Cardiac muscle cell (in vitro differentiated cells and primary cell): ENCODE measurements around the gene CNTN5. TPM values are rescaled to one million over a fixed set of nuclear protein-coding genes. Genes with fewer than 3 reads are reported as not detected.
A peak's percentile ranks its signal among the peaks of the same experiment; 100 is the strongest.

Source experiments
- DNase-seq, 2 donors: peaks; one replicate each; pipeline versions ENCODE4 v3.0.0 to v3.0.0-alpha.2; 2010 to 2017; ENCODE audit warnings: low read depth in 1 of 2, low spot score in 1 of 2
- H3K27ac ChIP-seq: fragments of 200-600 bp; sonication (generic); 2 replicates; pipeline ENCODE4 v1.5.1; 2016
- H3K27me3 ChIP-seq: fragments of 200-600 bp; sonication (generic); 2 replicates; pipeline ENCODE4 v1.6.0; 2016; ENCODE audit warnings: control low read depth
- H3K36me3 ChIP-seq: fragments of 200-600 bp; sonication (generic); 2 replicates; pipeline ENCODE4 v1.5.1; 2016; ENCODE audit warnings: control low read depth
- H3K4me1 ChIP-seq: fragments of 200-600 bp; sonication (generic); 2 replicates; pipeline ENCODE4 v1.8.1; 2017; ENCODE audit warnings: low read depth, mild to moderate bottlenecking, mixed run types
- H3K4me3 ChIP-seq: fragments of 200-600 bp; sonication (generic); 2 replicates; pipeline ENCODE4 v1.5.1; 2016; ENCODE audit warnings: mild to moderate bottlenecking
- H3K9me3 ChIP-seq: fragments of 200-600 bp; sonication (generic); 2 replicates; pipeline ENCODE4 v1.5.1; 2017; ENCODE audit warnings: low read depth, mild to moderate bottlenecking, control low read depth
- polyA plus RNA-seq: library from polyadenylated mRNA; unstranded; fragments of >200 nt; fragmentation: Nextera tagmentation; extraction: Ambion mirVana; gene quantifications from 2 replicates; pipeline ENCODE4 v1.2.1, GENCODE V29; 2016
- total RNA-seq: library from RNA; depleted of rRNA; stranded (reverse); fragments of >200 nt; gene quantifications from 2 replicates; pipeline ENCODE4 v1.2.3, GENCODE V29; 2016
- TF ChIP-seq, protein P1 (sequence below): IDR thresholded peaks from 2 replicates; pipeline ENCODE4 v1.5.1; 2012; ENCODE audit warnings: low read depth, mild to moderate bottlenecking, low read length

CNTN5 gene
- total and polyA plus RNA-seq, 2 experiments from 2014 or later: 30.0 to 41.3 TPM

DNA sequence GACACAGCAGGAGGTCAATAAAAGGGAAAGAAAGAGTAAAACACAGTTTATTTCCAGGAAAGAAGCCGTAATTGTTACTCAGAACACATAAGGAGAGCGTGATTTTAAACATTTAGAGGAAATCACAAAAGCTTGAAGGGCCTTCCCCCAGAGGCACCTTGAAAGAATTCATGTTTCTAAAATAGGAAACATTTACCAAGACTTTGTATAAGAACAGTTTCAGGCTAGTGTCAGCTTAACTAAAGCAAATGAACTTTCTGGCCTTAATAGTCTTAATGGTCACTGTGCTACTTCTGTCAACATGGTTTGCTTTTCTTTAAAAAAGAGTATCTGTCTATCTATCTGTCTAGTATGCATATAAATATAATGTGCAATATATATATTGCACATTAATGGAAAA, 208.8 kb downstream of the CNTN5 start:
- H3K27ac ChIP-seq: no peak overlapping the region
- no peaks in the 10 kb centered on the region for H3K9me3 ChIP-seq

DNA sequence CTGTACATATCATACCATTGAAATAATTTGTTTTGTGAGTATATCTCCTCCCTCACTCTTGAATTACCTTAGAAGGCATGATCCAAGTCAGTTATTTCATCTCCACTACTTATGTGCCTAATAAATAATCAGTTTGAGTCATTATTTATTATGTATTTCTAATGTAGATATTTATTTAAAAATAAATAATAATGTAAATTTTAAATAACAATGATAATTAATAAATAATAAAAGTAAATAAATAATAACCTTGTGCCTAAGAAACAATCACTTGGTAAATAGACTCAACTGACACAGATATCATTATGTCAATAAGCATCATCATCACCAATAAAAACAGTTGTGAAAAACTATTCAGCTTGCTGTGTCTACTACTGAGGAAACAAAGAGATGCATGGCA, 213.8 kb downstream of the CNTN5 start:
- Histone ChIP-seq H3K36me3 (no peaks in the 10 kb centered on the region), H3K4me1 (peaks cover 5% of the 10 kb centered on the region), H3K27me3 (no peaks in the 10 kb centered on the region), H3K9me3 (no peaks in the 10 kb centered on the region), H3K27ac (no peak overlapping the region), H3K4me3 (no peak overlapping the region)
- TF ChIP-seq, protein P1, sequence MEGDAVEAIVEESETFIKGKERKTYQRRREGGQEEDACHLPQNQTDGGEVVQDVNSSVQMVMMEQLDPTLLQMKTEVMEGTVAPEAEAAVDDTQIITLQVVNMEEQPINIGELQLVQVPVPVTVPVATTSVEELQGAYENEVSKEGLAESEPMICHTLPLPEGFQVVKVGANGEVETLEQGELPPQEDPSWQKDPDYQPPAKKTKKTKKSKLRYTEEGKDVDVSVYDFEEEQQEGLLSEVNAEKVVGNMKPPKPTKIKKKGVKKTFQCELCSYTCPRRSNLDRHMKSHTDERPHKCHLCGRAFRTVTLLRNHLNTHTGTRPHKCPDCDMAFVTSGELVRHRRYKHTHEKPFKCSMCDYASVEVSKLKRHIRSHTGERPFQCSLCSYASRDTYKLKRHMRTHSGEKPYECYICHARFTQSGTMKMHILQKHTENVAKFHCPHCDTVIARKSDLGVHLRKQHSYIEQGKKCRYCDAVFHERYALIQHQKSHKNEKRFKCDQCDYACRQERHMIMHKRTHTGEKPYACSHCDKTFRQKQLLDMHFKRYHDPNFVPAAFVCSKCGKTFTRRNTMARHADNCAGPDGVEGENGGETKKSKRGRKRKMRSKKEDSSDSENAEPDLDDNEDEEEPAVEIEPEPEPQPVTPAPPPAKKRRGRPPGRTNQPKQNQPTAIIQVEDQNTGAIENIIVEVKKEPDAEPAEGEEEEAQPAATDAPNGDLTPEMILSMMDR: no peak
- no peak for DNase-seq

More for the DNA sequence above, 208.8 kb downstream of the CNTN5 start:
- TF ChIP-seq, protein P1: no peak
- DNase-seq: no peak
- H3K4me3 ChIP-seq: no peak overlapping the region
- peaks cover 11% of the 10 kb centered on the region for H3K4me1 ChIP-seq
- no peaks in the 10 kb centered on the region for H3K36me3 ChIP-seq
- H3K27me3 ChIP-seq: no peaks in the 10 kb centered on the region

DNA sequence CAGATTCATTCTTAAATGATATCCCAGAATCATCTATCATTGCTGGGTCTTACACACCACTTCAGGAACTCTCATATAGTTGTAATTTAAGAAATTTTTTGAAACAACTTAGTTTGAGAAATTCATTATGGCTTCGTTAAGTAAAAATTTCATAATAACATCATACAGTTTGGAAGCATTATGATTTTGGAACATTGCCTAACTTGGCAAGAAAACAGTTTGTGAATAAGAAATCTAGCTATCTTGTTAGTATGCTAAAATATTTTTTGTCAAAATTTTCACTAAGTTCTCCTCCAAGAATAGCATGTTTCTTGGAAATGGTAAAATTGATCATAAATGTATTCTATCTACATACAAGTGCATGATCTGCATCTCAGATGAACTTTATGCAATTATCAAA, 217.7 kb downstream of the CNTN5 start:
- Histone ChIP-seq H3K27me3 (no peaks in the 10 kb centered on the region), H3K9me3 (no peaks in the 10 kb centered on the region), H3K4me3 (no peak overlapping the region), H3K4me1 (no peaks in the 10 kb centered on the region), H3K27ac (no peak overlapping the region), H3K36me3 (no peaks in the 10 kb centered on the region)
- TF ChIP-seq, protein P1: no peak
- peak in 1 of 2 donors; percentile 0 for DNase-seq

DNA sequence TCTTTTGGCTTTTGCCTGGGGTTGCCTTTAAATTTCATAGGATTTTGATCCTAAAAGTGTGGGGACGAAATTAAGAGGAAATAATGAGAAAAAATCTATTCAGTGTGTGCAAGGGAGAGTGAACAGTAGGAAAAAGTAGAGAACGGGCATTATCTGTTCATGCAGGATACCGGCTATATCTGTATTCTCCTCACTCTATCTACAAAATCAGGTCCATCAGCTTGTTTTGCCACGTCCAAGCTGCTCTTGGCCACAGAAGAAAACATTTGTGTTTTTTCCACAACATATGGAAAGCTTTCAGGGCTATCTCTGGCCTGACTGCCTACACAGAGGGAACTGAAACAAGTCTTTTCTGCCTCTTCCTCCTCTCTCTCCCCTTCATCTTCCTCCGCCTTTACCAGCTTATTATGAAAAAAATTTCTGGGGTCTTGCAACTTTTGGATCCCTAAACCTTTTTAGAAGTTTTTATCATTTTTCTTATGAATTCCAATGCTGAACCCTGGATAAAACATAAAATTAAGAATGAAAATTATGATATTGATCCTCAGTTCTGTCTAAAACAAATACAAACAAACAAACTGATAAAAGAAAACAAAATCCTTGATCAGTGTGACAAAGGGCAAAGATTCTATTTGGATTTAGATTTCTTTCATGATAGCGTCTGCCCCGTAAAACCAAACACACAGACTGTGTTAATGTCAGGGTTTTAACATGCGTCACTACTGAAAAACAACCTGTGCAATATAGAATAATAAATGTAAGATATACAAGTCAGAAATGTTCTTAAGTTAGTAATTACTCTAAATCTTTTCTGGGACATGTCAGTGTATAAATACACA, 219.7 kb downstream of the CNTN5 start:
- Histone ChIP-seq H3K27me3 (no peaks in the 10 kb centered on the region), H3K9me3 (no peaks in the 10 kb centered on the region), H3K4me3 (no peak overlapping the region), H3K27ac (no peak overlapping the region), H3K4me1 (no peaks in the 10 kb centered on the region), H3K36me3 (no peaks in the 10 kb centered on the region)
- no peak for DNase-seq
- TF ChIP-seq, protein P1: no peak

DNA sequence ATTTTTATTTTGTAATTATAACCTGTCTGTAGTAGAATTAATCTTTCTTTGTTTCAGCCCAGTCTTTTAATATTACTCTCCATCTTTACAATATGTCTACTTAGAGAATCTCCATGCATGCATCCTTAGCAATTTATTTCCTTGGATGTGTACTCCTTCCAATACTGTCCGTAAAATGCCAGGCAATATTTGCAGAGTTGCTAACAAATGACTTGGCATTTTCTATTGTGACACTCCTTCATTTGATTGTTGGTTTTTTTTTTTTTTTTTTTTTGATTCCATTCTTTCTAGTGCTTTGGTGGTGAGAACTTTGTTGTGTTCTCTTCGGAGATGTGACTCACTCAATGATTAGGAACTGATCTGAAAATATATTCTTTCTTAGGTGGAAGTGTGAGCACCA, 220.3 kb downstream of the CNTN5 start:
- Histone ChIP-seq H3K4me3 (no peak overlapping the region), H3K27me3 (no peaks in the 10 kb centered on the region), H3K9me3 (no peaks in the 10 kb centered on the region), H3K4me1 (no peaks in the 10 kb centered on the region), H3K36me3 (no peaks in the 10 kb centered on the region), H3K27ac (no peak overlapping the region)
- TF ChIP-seq, protein P1: no peak
- no peak for DNase-seq
